ENCODE data around the gene CAPS2.

CAPS2 gene

GRCh38 chr12:75302781-75303180 lies 27.3 kb downstream of the CAPS2 start:
- no peak for DNase-seq

- no peak for DNase-seq
Measured at GRCh38 chr12:75302225-75302624, 27.9 kb downstream of the CAPS2 start.

GRCh38 chr12:75294797-75295196 lies 35.3 kb downstream of the CAPS2 start:
- DNase-seq = no peak

GRCh38 chr12:75294336-75294735 lies 35.8 kb downstream of the CAPS2 start:
- DNase-seq = no peak

GRCh38 chr12:75291014-75291413 lies 39.1 kb downstream of the CAPS2 start:
- no peak for DNase-seq

GRCh38 chr12:75289753-75290152 lies 40.4 kb downstream of the CAPS2 start:
- DNase-seq = peak; percentile 8

- no peak for DNase-seq
Measured at GRCh38 chr12:75288860-75289259, 41.3 kb downstream of the CAPS2 start.

GRCh38 chr12:75275702-75276101 lies 54.4 kb downstream of the CAPS2 start:
- no peak for DNase-seq

GRCh38 chr12:75271576-75271975 lies 58.5 kb downstream of the CAPS2 start:
- no peak for DNase-seq

- DNase-seq = no peak
Measured at GRCh38 chr12:75270157-75270556, 60.0 kb downstream of the CAPS2 start.

- no peak for DNase-seq
Measured at GRCh38 chr12:75269209-75269608, 60.9 kb downstream of the CAPS2 start.

GRCh38 chr12:75260316-75260715 lies 69.8 kb downstream of the CAPS2 start:
- DNase-seq = no peak

- DNase-seq = no peak
Measured at GRCh38 chr12:75259143-75259542, 71.0 kb downstream of the CAPS2 start.

- no peak for DNase-seq
Measured at GRCh38 chr12:75257510-75257909, 72.6 kb downstream of the CAPS2 start.

GRCh38 chr12:75245108-75245507 lies 85.0 kb downstream of the CAPS2 start:
- no peak for DNase-seq

- no peak for DNase-seq
Measured at GRCh38 chr12:75239987-75240386, 90.1 kb downstream of the CAPS2 start.

GRCh38 chr12:75236206-75236605 lies 93.9 kb downstream of the CAPS2 start:
- DNase-seq = no peak

GRCh38 chr12:75227132-75227531 lies 103.0 kb downstream of the CAPS2 start:
- DNase-seq = no peak
